ENCODE results near the gene NIPAL3. TPM values are rescaled to one million over a fixed set of nuclear protein-coding genes. Genes with fewer than 3 reads are reported as not detected.

The NIPAL3 gene
- total RNA-seq, 2 experiments from 2014 or later: 38.1 to 41.4 TPM

- no peak for ATAC-seq
- H3K27ac Mint-ChIP-seq: peak overlapping the region; percentile 64
These were observed 3.2 kb upstream of the NIPAL3 start for GRCh38 chr1:24412408-24412807.

DNA sequence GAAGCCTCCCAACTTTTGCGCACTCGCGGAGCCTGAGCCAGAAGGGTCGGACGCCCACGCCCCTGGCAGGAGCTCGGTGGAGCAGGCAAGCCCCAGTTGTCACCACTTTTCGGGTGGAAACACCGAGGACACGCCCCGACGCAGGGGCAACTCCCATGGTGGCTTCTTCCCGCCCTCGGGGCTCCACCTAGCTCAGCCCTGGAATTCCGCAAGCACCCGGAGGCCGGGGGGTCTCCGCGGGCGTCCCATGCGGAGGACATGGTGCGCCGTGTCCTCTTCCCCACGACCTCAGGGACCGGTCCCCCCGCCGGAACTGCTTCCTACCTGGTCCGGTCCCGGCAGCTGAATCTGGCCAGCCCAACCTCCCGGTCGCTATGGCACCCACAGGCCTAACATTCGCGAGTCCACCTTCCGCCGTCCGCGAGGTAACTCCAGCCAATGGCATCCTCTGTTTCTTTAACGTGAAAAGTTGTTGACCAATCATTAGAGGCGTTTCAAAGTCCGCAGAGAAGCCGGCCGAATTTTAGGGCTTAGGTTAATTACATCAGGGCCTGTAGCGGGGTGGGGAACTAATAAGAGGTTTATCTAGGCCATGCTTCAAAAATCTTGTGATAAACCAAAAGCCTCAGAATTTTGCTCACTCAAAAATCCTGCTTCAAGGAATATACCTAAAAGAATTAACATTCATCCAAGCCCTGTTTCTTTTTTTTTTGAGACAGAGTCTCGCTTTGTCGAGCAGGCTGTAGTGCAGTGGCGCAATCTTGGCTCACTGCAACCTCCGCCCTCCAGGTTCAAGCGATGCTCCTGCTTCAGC, 2.0 kb upstream of the NIPAL3 start, which contains the start of gene STPG1:
Gene STPG1 (minus strand): TSS at position 433 of the 814 bp plus-strand sequence. CDS start 12,394 bp downstream, outside the sequence.
- Mint-ChIP-seq H3K9me3 (ENCODE audit: low read depth) (no peaks in the 10 kb centered on the region), H3K4me1 (peaks cover 40% of the 10 kb centered on the region), H3K27ac (peak within 1 kb of the TSS; percentile 80), H3K36me3 (ENCODE audit: low read depth) (peaks cover 7% of the 10 kb centered on the region), H3K27me3 (no peaks in the 10 kb centered on the region), H3K4me3 (peak within 1 kb of the TSS; percentile 98)
- intact Hi-C loops (cut with DNase I, micrococcal nuclease): loop anchor here (1.0 to 10.0 kb wide), 5 partner anchors 21 to 831 kb away; partner anchors contain the start of gene RSRP1 (in 1 of the 2)
- ChIA-PET CTCF (interaction anchor here (0.7 to 6.2 kb wide), 15 partner anchors 8 to 417 kb away, joined by 3 to 63 read pairs (median 7); no protein-coding TSS in a partner anchor), POLR2A (interaction anchor here (0.6 to 0.7 kb wide), 2 partner anchors 74 to 100 kb away, joined by 3 read pairs; no protein-coding TSS in a partner anchor)
- ATAC-seq (peak; percentile 37), DNase-seq (peak; percentile 88)

More at GRCh38 chr1:24412408-24412807, 3.2 kb upstream of the NIPAL3 start:
- no peak for DNase-seq
- H3K4me3 Mint-ChIP-seq: peak overlapping the region; percentile 86
- CTCF ChIA-PET: interaction anchor here (0.9 to 5.4 kb wide), 8 partner anchors 12 to 213 kb away, joined by 3 to 49 read pairs (median 8); no protein-coding TSS in a partner anchor
- intact Hi-C loops (cut with DNase I, micrococcal nuclease): loop anchor here in 1 of 2 experiments (10.0 kb wide), 2 partner anchors 622 to 832 kb away; partner anchors contain the start of gene RSRP1
- H3K4me1 Mint-ChIP-seq: peaks cover 30% of the 10 kb centered on the region
- no peaks in the 10 kb centered on the region for H3K27me3 Mint-ChIP-seq
- POLR2A ChIA-PET: no interaction called here
- H3K36me3 Mint-ChIP-seq (ENCODE audit: low read depth): peaks cover 5% of the 10 kb centered on the region
- H3K9me3 Mint-ChIP-seq (ENCODE audit: low read depth): no peaks in the 10 kb centered on the region

- H3K27ac Mint-ChIP-seq: peak overlapping the region; percentile 74
- POLR2A ChIA-PET: interaction anchor here (0.8 to 1.5 kb wide), 6 partner anchors 67 to 121 kb away, joined by 3 to 12 read pairs (median 4); partner anchors contain the start of gene RCAN3
- DNase-seq (no peak), ATAC-seq (no peak)
- no peaks in the 10 kb centered on the region for H3K9me3 Mint-ChIP-seq (ENCODE audit: low read depth)
- CTCF ChIA-PET: interaction anchor here (0.5 to 6.2 kb wide), 54 partner anchors 7 to 811 kb away, joined by 3 to 63 read pairs (median 5); partner anchors contain the start of genes GRHL3, NCMAP and RCAN3
- H3K4me1 Mint-ChIP-seq: peaks cover 53% of the 10 kb centered on the region
- peak overlapping the region; percentile 98 for H3K4me3 Mint-ChIP-seq
- intact Hi-C loops (cut with DNase I, micrococcal nuclease): loop anchor here (1.0 to 10.0 kb wide), 14 partner anchors 68 to 830 kb away; partner anchors contain the start of genes CLIC4 (in 1 of the 2), PNRC2 (in 1 of the 2), RCAN3 (in 1 of the 2) and RSRP1 (in 1 of the 2)
- H3K27me3 Mint-ChIP-seq: no peaks in the 10 kb centered on the region
- H3K36me3 Mint-ChIP-seq (ENCODE audit: low read depth): peaks cover 18% of the 10 kb centered on the region
These were observed 748 bp upstream of the NIPAL3 start for GRCh38 chr1:24414775-24415333.

GRCh38 chr1:24415910-24416665, 486 bp downstream of the NIPAL3 start:
- peaks cover 22% of the 10 kb centered on the region for H3K36me3 Mint-ChIP-seq (ENCODE audit: low read depth)
- ATAC-seq: no peak

GRCh38 chr1:24416666-24417391, 1.2 kb downstream of the NIPAL3 start:
- CTCF ChIA-PET: interaction anchor here (0.6 to 6.2 kb wide), 21 partner anchors 7 to 346 kb away, joined by 3 to 63 read pairs (median 11); partner anchors contain the start of gene RCAN3
- Mint-ChIP-seq H3K4me1 (peaks cover 64% of the 10 kb centered on the region), H3K36me3 (ENCODE audit: low read depth) (peaks cover 29% of the 10 kb centered on the region), H3K9me3 (ENCODE audit: low read depth) (no peaks in the 10 kb centered on the region), H3K4me3 (peak overlapping the region; percentile 98), H3K27me3 (no peaks in the 10 kb centered on the region), H3K27ac (peak overlapping the region; percentile 97)
- DNase-seq (peak; percentile 71), ATAC-seq (peak; percentile 31)
- intact Hi-C loops (cut with DNase I, micrococcal nuclease): loop anchor here (2.0 to 10.0 kb wide), 3 partner anchors 86 to 828 kb away; partner anchors contain the start of genes RCAN3 (in 1 of the 2) and RSRP1 (in 1 of the 2)
- POLR2A ChIA-PET: interaction anchor here (1.2 kb wide), 1 partner anchor 124 kb away, joined by 5 read pairs; no protein-coding TSS in a partner anchor

More at GRCh38 chr1:24415910-24416665, 486 bp downstream of the NIPAL3 start:
- no peaks in the 10 kb centered on the region for H3K9me3 Mint-ChIP-seq (ENCODE audit: low read depth)
- intact Hi-C loops (cut with DNase I, micrococcal nuclease): loop anchor here (1.0 to 10.0 kb wide), 15 partner anchors 67 to 829 kb away; partner anchors contain the start of genes RCAN3 (in 2 of the 2), CLIC4 (in 1 of the 2), PNRC2 (in 1 of the 2) and RSRP1 (in 1 of the 2)
- H3K4me1 Mint-ChIP-seq: peaks cover 64% of the 10 kb centered on the region
- peak overlapping the region; percentile 98 for H3K4me3 Mint-ChIP-seq
- peak overlapping the region; percentile 97 for H3K27ac Mint-ChIP-seq
- H3K27me3 Mint-ChIP-seq: no peaks in the 10 kb centered on the region
- ChIA-PET CTCF (interaction anchor here (0.6 to 6.2 kb wide), 50 partner anchors 8 to 345 kb away, joined by 3 to 63 read pairs (median 5); partner anchors contain the start of gene RCAN3), POLR2A (interaction anchor here (0.6 to 1.5 kb wide), 8 partner anchors 25 to 994 kb away, joined by 3 to 12 read pairs (median 3); partner anchors contain the start of gene RCAN3)
- peak; percentile 34 for DNase-seq

- H3K27ac Mint-ChIP-seq: peak overlapping the region; percentile 67
- POLR2A ChIA-PET: interaction anchor here (1.2 kb wide), 1 partner anchor 123 kb away, joined by 5 read pairs; no protein-coding TSS in a partner anchor
- ATAC-seq: no peak
These were observed 2.1 kb downstream of the NIPAL3 start for GRCh38 chr1:24417681-24418080.

GRCh38 chr1:24418898-24419628, 3.5 kb downstream of the NIPAL3 start:
- H3K4me3 Mint-ChIP-seq: no peak overlapping the region
- H3K27me3 Mint-ChIP-seq: no peaks in the 10 kb centered on the region
- intact Hi-C loops (cut with DNase I, micrococcal nuclease): loop anchor here in 1 of 2 experiments (10.0 kb wide), 2 partner anchors 616 to 826 kb away; partner anchors contain the start of gene RSRP1
- no peaks in the 10 kb centered on the region for H3K9me3 Mint-ChIP-seq (ENCODE audit: low read depth)
- peak overlapping the region; percentile 53 for H3K27ac Mint-ChIP-seq
- H3K4me1 Mint-ChIP-seq: peaks cover 73% of the 10 kb centered on the region
- peak; percentile 11 for DNase-seq
- no peak for ATAC-seq
- peaks cover 51% of the 10 kb centered on the region for H3K36me3 Mint-ChIP-seq (ENCODE audit: low read depth)
- POLR2A ChIA-PET: no interaction called here
- CTCF ChIA-PET: interaction anchor here (0.6 to 6.2 kb wide), 9 partner anchors 10 to 199 kb away, joined by 3 to 63 read pairs (median 3); no protein-coding TSS in a partner anchor

More at GRCh38 chr1:24417681-24418080, 2.1 kb downstream of the NIPAL3 start:
- Mint-ChIP-seq H3K27me3 (no peaks in the 10 kb centered on the region), H3K9me3 (ENCODE audit: low read depth) (no peaks in the 10 kb centered on the region), H3K36me3 (ENCODE audit: low read depth) (peaks cover 37% of the 10 kb centered on the region), H3K4me1 (peaks cover 64% of the 10 kb centered on the region), H3K4me3 (peak overlapping the region; percentile 98)
- intact Hi-C loops (cut with DNase I, micrococcal nuclease): loop anchor here (2.0 to 10.0 kb wide), 3 partner anchors 85 to 827 kb away; partner anchors contain the start of genes RCAN3 (in 1 of the 2) and RSRP1 (in 1 of the 2)
- CTCF ChIA-PET: interaction anchor here (1.4 to 6.2 kb wide), 6 partner anchors 12 to 267 kb away, joined by 4 to 63 read pairs (median 36); no protein-coding TSS in a partner anchor
- no peak for DNase-seq

- ChIA-PET CTCF (interaction anchor here (0.8 kb wide), 1 partner anchor 113 kb away, joined by 3 read pairs; no protein-coding TSS in a partner anchor), POLR2A (no interaction called here)
- Mint-ChIP-seq H3K4me1 (peaks cover 76% of the 10 kb centered on the region), H3K4me3 (no peak overlapping the region), H3K36me3 (ENCODE audit: low read depth) (peaks cover 57% of the 10 kb centered on the region), H3K27ac (no peak overlapping the region), H3K27me3 (no peaks in the 10 kb centered on the region), H3K9me3 (ENCODE audit: low read depth) (no peaks in the 10 kb centered on the region)
- ATAC-seq (no peak), DNase-seq (no peak)
- intact Hi-C loops (cut with DNase I, micrococcal nuclease): no loop called here
These were observed 4.9 kb downstream of the NIPAL3 start for GRCh38 chr1:24420547-24420946.

GRCh38 chr1:24421502-24421901, 5.9 kb downstream of the NIPAL3 start:
- no peaks in the 10 kb centered on the region for H3K9me3 Mint-ChIP-seq (ENCODE audit: low read depth)
- no peak overlapping the region for H3K27ac Mint-ChIP-seq
- no peak for DNase-seq
- H3K4me1 Mint-ChIP-seq: peaks cover 80% of the 10 kb centered on the region
- intact Hi-C loops (cut with DNase I, micrococcal nuclease): no loop called here
- H3K36me3 Mint-ChIP-seq (ENCODE audit: low read depth): peaks cover 60% of the 10 kb centered on the region
- ChIA-PET CTCF (interaction anchor here (0.6 to 1.7 kb wide), 4 partner anchors 11 to 244 kb away, joined by 3 to 5 read pairs (median 4); no protein-coding TSS in a partner anchor), POLR2A (interaction anchor here (0.7 kb wide), 1 partner anchor 126 kb away, joined by 3 read pairs; no protein-coding TSS in a partner anchor)
- ATAC-seq: no peak
- no peak overlapping the region for H3K4me3 Mint-ChIP-seq
- no peaks in the 10 kb centered on the region for H3K27me3 Mint-ChIP-seq

Data from activated CD4-positive, alpha-beta T cell treated with anti-CD3 and anti-CD28 coated beads for 36 hours (primary cell).